Measurements from ENCODE around the gene RNF212B. TPM values are rescaled to one million over a fixed set of nuclear protein-coding genes. Genes with fewer than 3 reads are reported as not detected.

RNF212B gene
- total and polyA plus RNA-seq, 3 donors from 2014 or later: 5.4 to 23.2 (median 18.3) TPM

DNA sequence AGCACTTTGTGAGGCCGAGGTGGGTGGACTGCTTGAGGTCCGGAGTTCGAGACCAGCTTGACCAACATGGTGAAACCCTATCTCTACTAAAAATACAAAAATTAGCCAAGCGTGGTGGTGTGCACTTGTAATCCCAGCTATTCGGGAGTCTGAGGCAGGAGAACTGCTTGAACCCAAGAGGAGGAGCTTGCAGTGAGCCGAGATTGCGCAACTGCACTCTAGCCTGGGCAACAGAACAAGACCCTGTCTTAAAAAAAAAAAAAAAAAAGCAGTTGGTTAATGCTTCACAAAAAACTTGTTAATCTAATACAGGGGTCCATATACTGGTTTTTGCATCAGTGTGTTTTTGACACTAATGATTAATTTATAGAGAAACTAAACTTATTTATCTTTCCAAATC is 35.7 kb upstream of the RNF212B start:
- no peak for DNase-seq
- Histone ChIP-seq H3K36me3 (ENCODE audit: low read depth, missing control alignments) (no peaks in the 10 kb centered on the region), H3K9me3 (no peaks in the 10 kb centered on the region), H3K4me3 (no peak overlapping the region), H3K27me3 (no peaks in the 10 kb centered on the region), H3K4me1 (no peaks in the 10 kb centered on the region), H3K27ac (no peak overlapping the region)
- WGBS, 2 donors: 93 to 94% methylated on average over 7 of the region's 7 CpGs
- no peak for TF ChIP-seq CTCF (IDR thresholded peaks at IDR 0.05)
- TF ChIP-seq POLR2A (IDR thresholded peaks at IDR 0.05): no peak
- intact Hi-C loops (cut with DNase I; ENCODE audit: low total_unique reads): no loop called here

DNA sequence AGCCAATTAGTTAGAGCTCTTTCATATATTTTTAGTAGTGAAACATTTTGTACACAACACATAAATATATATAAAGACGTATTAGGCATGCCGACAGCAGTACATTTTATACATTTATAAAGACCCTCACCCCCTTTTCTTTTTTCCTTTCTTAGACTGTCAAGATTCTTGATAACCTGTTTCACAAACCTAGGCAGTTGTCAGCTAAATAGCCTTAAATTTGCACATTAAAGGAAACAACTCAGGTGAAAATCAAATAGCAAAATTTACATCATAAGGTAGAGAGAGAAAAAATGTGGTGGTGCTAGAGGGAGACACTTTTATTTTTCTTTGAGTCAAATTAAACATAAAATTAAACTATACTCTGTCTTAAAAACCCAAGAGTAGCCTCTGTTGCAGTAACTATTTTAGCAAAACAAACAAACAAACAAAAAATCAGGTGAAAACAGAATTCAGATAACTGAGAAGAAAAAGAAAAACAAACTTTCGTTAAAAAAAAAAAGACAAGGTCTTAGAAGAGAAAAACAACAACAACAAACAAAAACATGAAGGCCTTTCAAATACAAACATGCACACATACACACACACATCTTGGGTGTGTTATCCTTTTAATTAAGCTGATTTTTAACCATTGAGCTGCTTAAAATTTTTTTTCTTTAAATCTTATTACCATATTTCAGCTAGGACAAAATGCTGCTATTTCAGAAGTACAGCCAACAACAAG is 31.2 kb upstream of the RNF212B start:
- no peaks in the 10 kb centered on the region for H3K4me1 ChIP-seq
- H3K27ac ChIP-seq: no peak overlapping the region
- TF ChIP-seq POLR2A (IDR thresholded peaks at IDR 0.05) (no peak), CTCF (IDR thresholded peaks at IDR 0.05) (no peak)
- no peak for DNase-seq
- H3K4me3 ChIP-seq: no peak overlapping the region
- no peaks in the 10 kb centered on the region for H3K27me3 ChIP-seq
- intact Hi-C loops (cut with DNase I; ENCODE audit: low total_unique reads): no loop called here
- 81 to 87% methylated on average over 3 of the region's 3 CpGs for WGBS, 2 donors
- no peaks in the 10 kb centered on the region for H3K36me3 ChIP-seq (ENCODE audit: low read depth, missing control alignments)
- H3K9me3 ChIP-seq: no peaks in the 10 kb centered on the region

- H3K27me3 ChIP-seq: no peaks in the 10 kb centered on the region
- no peaks in the 10 kb centered on the region for H3K36me3 ChIP-seq (ENCODE audit: low read depth, missing control alignments)
- DNase-seq: no peak
- intact Hi-C loops (cut with DNase I; ENCODE audit: low total_unique reads): no loop called here
- H3K27ac ChIP-seq: no peak overlapping the region
- WGBS, 2 donors: 68 to 71% methylated on average over 3 of the region's 3 CpGs
- H3K9me3 ChIP-seq: no peaks in the 10 kb centered on the region
- no peak overlapping the region for H3K4me3 ChIP-seq
- H3K4me1 ChIP-seq: no peaks in the 10 kb centered on the region
- TF ChIP-seq CTCF (IDR thresholded peaks at IDR 0.05) (no peak), POLR2A (IDR thresholded peaks at IDR 0.05) (no peak)
These were observed 30.6 kb upstream of the RNF212B start for GRCh38 chr14:23207146-23207540.

DNA sequence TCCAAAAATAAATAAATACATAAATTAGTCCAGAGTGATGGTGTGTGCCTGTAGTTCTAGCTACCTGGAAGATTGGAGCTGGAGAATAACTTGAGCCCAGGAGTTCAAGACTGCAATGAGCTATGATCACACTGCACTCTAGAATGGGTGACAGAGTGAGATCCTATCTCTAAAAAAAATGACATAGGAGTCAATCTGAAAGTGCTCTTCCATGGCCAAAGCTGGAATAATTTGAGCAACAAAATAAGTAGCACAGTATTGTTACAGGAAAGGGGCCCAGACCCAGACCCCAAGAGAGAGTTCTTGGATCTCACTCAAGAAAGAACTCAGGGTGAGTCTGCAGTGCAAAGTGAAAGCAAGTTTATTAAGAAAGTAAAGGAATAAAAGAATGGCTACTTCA is 29.4 kb upstream of the RNF212B start:
- TF ChIP-seq POLR2A (IDR thresholded peaks at IDR 0.05): no peak
- TF ChIP-seq CTCF (IDR thresholded peaks at IDR 0.05): no peak
- Histone ChIP-seq H3K9me3 (no peaks in the 10 kb centered on the region), H3K4me1 (no peaks in the 10 kb centered on the region), H3K36me3 (ENCODE audit: low read depth, missing control alignments) (no peaks in the 10 kb centered on the region), H3K27ac (no peak overlapping the region), H3K27me3 (no peaks in the 10 kb centered on the region), H3K4me3 (no peak overlapping the region)
- DNase-seq: no peak
- intact Hi-C loops (cut with DNase I; ENCODE audit: low total_unique reads): no loop called here

Measured in testis (tissue), 3 donors.